ENCODE data around the gene VWF. TPM values are rescaled to one million over a fixed set of nuclear protein-coding genes. Genes with fewer than 3 reads are reported as not detected.

The VWF gene
- total and polyA plus RNA-seq, 2 donors: 61.8 to 97.0 TPM

DNA sequence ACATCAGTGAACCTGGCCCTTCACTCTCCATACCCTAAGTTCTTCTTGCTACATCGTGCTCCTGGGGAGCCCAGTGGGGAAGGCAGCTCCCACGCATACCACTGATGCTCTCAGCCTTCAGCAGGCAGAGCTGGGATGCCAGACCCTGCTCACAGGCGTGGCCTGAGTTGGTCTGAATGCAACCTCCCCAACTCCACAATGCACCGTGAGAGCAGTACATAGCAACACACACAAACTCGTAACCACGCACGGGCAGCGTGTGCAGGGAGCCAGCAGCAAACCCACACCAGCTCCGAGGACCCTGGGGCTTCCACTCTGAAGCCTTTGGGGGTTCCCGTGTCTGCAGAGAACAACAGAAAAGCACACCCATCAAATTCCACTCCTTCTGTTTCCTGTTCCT is 216.7 kb downstream of the VWF start:
- Histone ChIP-seq H3K4me1 (ENCODE audit: insufficient read depth) (no peaks in the 10 kb centered on the region), H3K27ac (ENCODE audit: low read depth) (no peak overlapping the region), H3K4me3 (ENCODE audit: low read depth, low read length) (no peak overlapping the region), H3K36me3 (ENCODE audit: insufficient read depth) (no peaks in the 10 kb centered on the region)
- 78% methylated on average over 10 of the region's 10 CpGs for WGBS
- no peak for DNase-seq (ENCODE audit: extremely low spot score)

DNA sequence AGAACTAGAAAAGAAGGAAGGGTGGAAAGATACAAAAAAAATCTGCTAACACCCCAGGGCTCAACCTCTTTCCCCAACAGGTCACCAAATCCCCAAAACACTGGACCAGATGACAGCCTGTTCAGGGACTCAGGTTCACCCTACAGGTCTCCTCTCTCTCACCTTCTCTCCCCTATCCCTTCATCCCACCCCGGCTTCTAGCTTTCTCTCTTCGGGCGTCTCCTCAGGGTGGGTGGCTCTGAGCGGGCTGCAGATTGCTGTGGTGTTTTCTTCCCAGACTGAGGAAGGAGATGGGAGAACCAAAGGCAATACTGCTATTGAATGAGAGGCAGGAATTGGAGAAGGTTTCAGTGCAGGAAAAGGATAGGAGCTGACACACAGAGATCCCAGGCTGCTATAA is 218.7 kb downstream of the VWF start:
- Histone ChIP-seq H3K27ac (ENCODE audit: low read depth) (no peak overlapping the region), H3K4me3 (ENCODE audit: low read depth, low read length) (no peak overlapping the region), H3K36me3 (ENCODE audit: insufficient read depth) (no peaks in the 10 kb centered on the region), H3K4me1 (ENCODE audit: insufficient read depth) (no peaks in the 10 kb centered on the region)
- 90% methylated on average over 4 of the region's 4 CpGs for WGBS
- DNase-seq (ENCODE audit: extremely low spot score): no peak

DNA sequence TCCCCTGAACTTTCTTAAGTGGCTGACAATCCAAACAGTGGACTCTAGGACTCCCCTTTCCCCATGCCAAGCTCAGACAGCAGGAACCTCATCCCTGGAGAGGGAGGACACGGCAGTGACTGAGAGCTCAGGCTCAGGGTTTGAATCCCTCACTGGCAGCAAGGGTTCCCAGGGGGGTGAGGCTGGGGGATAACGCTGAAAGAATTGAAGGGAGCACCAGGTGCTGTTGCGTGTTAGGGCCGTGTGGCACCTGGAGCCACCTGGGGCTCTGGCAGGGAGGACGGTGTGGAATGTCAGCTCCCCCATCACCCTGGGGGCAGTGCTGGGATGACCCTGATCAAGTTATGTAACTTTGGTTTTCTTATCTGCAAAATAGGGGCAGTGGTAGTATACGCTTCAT is 219.5 kb downstream of the VWF start:
- Histone ChIP-seq H3K4me3 (ENCODE audit: low read depth, low read length) (no peak overlapping the region), H3K4me1 (ENCODE audit: insufficient read depth) (no peaks in the 10 kb centered on the region), H3K27ac (ENCODE audit: low read depth) (no peak overlapping the region), H3K36me3 (ENCODE audit: insufficient read depth) (no peaks in the 10 kb centered on the region)
- DNase-seq (ENCODE audit: extremely low spot score): no peak
- 63% methylated on average over 6 of the region's 6 CpGs for WGBS

DNA sequence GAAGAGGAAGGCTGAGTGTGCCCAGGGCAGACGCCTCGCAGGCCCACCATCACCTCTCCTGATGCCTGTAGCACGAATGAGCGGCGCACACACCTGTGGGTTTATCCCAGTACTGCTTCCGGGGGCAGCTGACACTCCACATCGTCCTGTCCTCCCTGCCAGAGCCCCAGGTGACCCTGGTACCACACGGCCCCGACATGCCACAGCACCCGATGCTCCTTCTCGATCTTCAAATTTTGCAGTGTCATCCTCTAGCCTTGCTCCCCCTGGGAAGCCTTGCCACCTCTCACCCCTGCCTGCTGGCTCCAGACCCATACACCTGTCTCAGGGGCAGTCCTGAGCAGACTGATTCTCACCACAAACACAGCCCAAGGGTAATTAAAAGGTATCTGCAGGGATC is 220.0 kb downstream of the VWF start:
- DNase-seq (ENCODE audit: extremely low spot score): no peak
- 93% methylated on average over 11 of the region's 11 CpGs for WGBS

DNA sequence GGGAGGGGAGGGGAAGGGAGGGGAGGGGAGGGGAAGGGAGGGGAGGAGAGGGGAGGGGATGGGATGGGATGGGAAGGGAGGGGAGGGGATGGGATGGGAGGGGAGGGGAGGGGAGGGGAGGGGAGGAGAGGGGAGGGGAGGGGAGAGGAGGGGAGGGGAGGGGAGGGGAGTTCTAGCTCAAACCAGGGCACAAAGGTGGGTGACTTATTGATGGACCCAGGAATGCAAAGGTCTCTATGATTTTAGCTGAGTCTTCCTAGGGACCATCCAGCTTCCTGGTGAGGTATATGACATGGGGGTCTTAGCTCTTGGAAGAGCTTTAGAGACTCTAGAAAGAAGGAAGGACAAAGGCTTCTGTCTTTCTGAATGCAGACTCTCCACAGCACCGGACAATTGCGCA is 221.7 kb downstream of the VWF start:
- Histone ChIP-seq H3K4me1 (ENCODE audit: insufficient read depth) (no peaks in the 10 kb centered on the region), H3K27ac (ENCODE audit: low read depth) (no peak overlapping the region), H3K36me3 (ENCODE audit: insufficient read depth) (no peaks in the 10 kb centered on the region), H3K4me3 (ENCODE audit: low read depth, low read length) (no peak overlapping the region)
- DNase-seq (ENCODE audit: extremely low spot score): no peak
- WGBS: 94% methylated on average over 2 of the region's 2 CpGs

More for the DNA sequence above, 220.0 kb downstream of the VWF start:
- H3K4me3 ChIP-seq (ENCODE audit: low read depth, low read length): no peak overlapping the region
- no peak overlapping the region for H3K27ac ChIP-seq (ENCODE audit: low read depth)
- H3K36me3 ChIP-seq (ENCODE audit: insufficient read depth): no peaks in the 10 kb centered on the region
- H3K4me1 ChIP-seq (ENCODE audit: insufficient read depth): no peaks in the 10 kb centered on the region

DNA sequence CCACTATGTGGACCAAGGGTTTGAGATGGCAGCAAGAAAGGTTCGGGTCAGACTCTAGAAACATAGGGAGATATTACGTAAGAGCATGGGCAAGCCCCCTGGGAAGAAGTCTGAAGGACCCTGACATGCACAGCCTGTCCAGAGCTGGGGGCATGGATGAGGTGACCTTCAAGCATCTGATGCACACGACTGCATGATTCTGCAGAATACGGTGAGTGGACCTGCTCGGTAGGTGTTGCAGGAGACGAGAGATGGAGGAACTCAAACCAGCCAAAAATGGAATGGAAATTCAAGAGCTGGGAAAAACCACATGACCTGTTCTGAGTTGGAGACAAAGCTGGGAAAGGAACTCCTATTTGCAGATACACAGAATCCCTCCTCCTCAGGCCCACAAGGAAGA is 223.1 kb downstream of the VWF start:
- 89% methylated on average over 6 of the region's 6 CpGs for WGBS
- H3K36me3 ChIP-seq (ENCODE audit: insufficient read depth): no peaks in the 10 kb centered on the region
- H3K27ac ChIP-seq (ENCODE audit: low read depth): no peak overlapping the region
- no peaks in the 10 kb centered on the region for H3K4me1 ChIP-seq (ENCODE audit: insufficient read depth)
- no peak overlapping the region for H3K4me3 ChIP-seq (ENCODE audit: low read depth, low read length)
- DNase-seq (ENCODE audit: extremely low spot score): no peak

DNA sequence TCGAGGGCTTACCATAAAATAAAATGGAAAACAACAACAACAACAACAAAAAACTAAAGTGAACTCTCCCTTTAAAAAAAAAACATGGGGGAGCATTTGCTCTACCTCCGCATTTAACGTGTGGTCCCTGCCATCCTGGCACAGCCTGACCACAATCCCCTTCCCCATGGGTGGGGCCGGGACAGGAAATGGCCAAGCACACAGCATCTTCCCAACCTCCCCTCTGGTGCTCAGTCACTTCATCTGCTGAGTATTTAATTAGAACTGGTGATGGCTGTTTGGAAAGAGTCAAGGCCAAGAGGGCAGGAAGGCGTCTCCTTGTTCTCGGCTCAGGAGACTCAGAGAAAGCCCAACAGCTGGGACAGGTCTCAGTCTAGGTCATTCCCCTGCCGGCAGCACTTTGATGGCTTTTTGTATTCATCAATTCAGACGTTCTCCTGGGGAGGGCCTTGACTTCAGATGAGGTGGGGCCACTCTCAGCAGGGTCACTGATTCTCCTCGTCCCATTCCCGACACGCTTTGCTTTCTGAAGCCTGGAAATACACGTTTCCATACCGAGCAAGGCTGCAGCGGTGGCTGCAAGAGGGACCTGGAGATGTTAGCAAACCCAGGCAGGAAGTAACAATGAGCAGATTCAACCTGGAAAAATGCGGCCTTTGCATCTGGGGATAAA is 223.8 kb downstream of the VWF start:
- no peaks in the 10 kb centered on the region for H3K4me1 ChIP-seq (ENCODE audit: insufficient read depth)
- no peak overlapping the region for H3K4me3 ChIP-seq (ENCODE audit: low read depth, low read length)
- DNase-seq (ENCODE audit: extremely low spot score): no peak
- no peak overlapping the region for H3K27ac ChIP-seq (ENCODE audit: low read depth)
- 52% methylated on average over 15 of the region's 15 CpGs for WGBS
- H3K36me3 ChIP-seq (ENCODE audit: insufficient read depth): no peaks in the 10 kb centered on the region

DNA sequence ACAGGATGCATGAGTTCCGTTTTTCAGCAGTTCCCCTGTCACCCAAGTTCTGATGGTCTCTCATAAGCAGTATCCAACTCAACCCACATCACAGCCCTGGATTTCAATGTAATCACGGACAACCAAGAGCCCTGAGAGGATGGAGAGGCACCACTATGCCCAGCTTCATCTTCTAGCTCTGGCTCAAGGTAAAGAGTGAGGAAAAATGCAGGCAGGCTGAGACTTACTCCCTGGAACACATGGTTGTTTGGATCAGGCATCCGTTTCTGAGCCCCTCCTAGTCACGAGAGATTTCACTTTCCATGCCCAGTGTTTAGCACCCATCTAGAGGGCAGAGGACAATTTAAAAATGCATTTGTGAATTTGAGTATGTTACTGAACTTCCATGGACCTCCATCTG is 224.4 kb downstream of the VWF start:
- no peak overlapping the region for H3K4me3 ChIP-seq (ENCODE audit: low read depth, low read length)
- WGBS: 51% methylated on average over 4 of the region's 4 CpGs
- no peak for DNase-seq (ENCODE audit: extremely low spot score)
- H3K36me3 ChIP-seq (ENCODE audit: insufficient read depth): no peaks in the 10 kb centered on the region
- no peaks in the 10 kb centered on the region for H3K4me1 ChIP-seq (ENCODE audit: insufficient read depth)
- H3K27ac ChIP-seq (ENCODE audit: low read depth): no peak overlapping the region

DNA sequence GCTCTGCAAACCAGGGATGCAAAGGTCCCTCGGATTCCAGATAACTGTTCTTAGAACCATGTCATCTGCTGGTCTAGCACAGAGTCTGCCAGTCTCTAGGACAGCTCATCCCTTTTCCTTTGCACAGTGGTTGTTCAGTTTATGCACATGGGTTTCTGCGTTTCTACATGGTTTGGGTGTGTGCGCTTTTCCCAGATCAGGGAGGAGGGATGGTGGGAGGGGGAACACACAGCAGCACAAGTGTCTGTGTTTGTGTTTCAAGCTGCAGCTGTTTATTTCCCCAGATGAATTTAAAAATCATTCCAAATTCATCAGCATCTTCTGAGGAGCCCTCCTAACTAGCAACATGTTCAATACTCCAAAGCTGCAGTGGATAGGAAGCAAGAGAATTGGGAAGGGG is 224.8 kb downstream of the VWF start:
- Histone ChIP-seq H3K27ac (ENCODE audit: low read depth) (no peak overlapping the region), H3K4me1 (ENCODE audit: insufficient read depth) (no peaks in the 10 kb centered on the region), H3K36me3 (ENCODE audit: insufficient read depth) (no peaks in the 10 kb centered on the region), H3K4me3 (ENCODE audit: low read depth, low read length) (no peak overlapping the region)
- WGBS: 74% methylated on average over 3 of the region's 3 CpGs
- DNase-seq (ENCODE audit: extremely low spot score): no peak

DNA sequence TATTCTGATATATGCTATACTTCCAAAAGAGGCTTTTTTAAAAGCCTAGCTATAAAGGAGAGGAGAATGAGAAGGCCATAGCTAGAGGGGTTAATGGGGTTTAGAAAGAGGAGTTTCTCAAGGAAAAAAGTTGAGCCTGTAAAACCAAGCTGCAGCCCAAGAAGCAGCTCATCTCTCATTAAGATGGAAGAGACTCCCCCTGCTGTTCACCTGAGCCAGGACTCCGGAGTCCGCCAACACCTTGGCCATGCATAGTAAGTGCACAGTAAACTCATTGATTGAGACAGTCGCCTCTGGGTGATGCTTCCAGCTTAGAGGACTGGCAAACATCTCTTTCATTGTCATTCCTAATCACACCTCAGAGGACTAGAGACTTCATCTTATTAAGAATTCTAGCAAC is 225.6 kb downstream of the VWF start:
- Histone ChIP-seq H3K4me3 (ENCODE audit: low read depth, low read length) (no peak overlapping the region), H3K36me3 (ENCODE audit: insufficient read depth) (no peaks in the 10 kb centered on the region), H3K4me1 (ENCODE audit: insufficient read depth) (no peaks in the 10 kb centered on the region), H3K27ac (ENCODE audit: low read depth) (no peak overlapping the region)
- 84% methylated on average over 3 of the region's 3 CpGs for WGBS
- DNase-seq (ENCODE audit: extremely low spot score): no peak

Small RNA genes lying within 50 kb of the gene (small RNA-seq; reads per million reads assigned to genes)
- not detected for gene RN7SL69P

Other genes starting within 250 kb of the VWF start
- 8.8 TPM for gene ANO2, start 179.4 kb downstream of the VWF start, total RNA-seq
- gene ANO2, start 179.4 kb downstream of the VWF start, polyA plus RNA-seq: 2.9 TPM
- 215 TPM for gene CD9, start 75.7 kb upstream of the VWF start, total RNA-seq
- gene CD9, start 75.7 kb upstream of the VWF start, polyA plus RNA-seq: 554 TPM
- 6.2 TPM for gene PLEKHG6, start 186.0 kb upstream of the VWF start, total RNA-seq
- 9.6 TPM for gene PLEKHG6, start 186.0 kb upstream of the VWF start, polyA plus RNA-seq
- gene TNFRSF1A, start 217.4 kb upstream of the VWF start, total RNA-seq: 56.1 TPM
- gene TNFRSF1A, start 217.4 kb upstream of the VWF start, polyA plus RNA-seq: 223 TPM